Mesodermal cell (in vitro differentiated cells): ENCODE measurements around the gene MGAT4B.

Experiments used
- H3K27ac ChIP-seq: 2 replicates; pipeline ENCODE4 v1.7.0; 2013; ENCODE audit warnings: mild to moderate bottlenecking, low read depth, low read length, moderate library complexity; ENCODE audit not compliant: severe bottlenecking
- H3K36me3 ChIP-seq: 2 replicates; pipeline ENCODE4 v1.7.1; 2013; ENCODE audit warnings: mild to moderate bottlenecking, low read length, moderate library complexity; ENCODE audit not compliant: control insufficient read depth, insufficient read depth
- H3K4me1 ChIP-seq: one replicate; pipeline ENCODE4 v1.7.1; 2013; ENCODE audit warnings: mild to moderate bottlenecking, low read length; ENCODE audit not compliant: insufficient read depth, control insufficient read depth, poor library complexity, severe bottlenecking
- H3K4me3 ChIP-seq: 2 replicates; pipeline ENCODE4 v1.7.0; 2013; ENCODE audit warnings: low read length, control low read depth, mild to moderate bottlenecking; ENCODE audit not compliant: insufficient read depth, poor library complexity, severe bottlenecking; ENCODE audit errors: extremely low read depth
- H3K9me3 ChIP-seq: 2 replicates; pipeline ENCODE4 v1.7.1; 2013; ENCODE audit warnings: mild to moderate bottlenecking, low read length, moderate library complexity; ENCODE audit not compliant: control insufficient read depth
- WGBS, 2 experiments: methylation state at CpG; one replicate each; pipeline ENCODE4 v1.1.5; 2013; ENCODE audit warnings: missing lambda C conversion rate in 2 of 2; ENCODE audit not compliant: insufficient coverage in 2 of 2; 5-methylcytosine and 5-hydroxymethylcytosine counted together

Gene MGAT4B

DNA sequence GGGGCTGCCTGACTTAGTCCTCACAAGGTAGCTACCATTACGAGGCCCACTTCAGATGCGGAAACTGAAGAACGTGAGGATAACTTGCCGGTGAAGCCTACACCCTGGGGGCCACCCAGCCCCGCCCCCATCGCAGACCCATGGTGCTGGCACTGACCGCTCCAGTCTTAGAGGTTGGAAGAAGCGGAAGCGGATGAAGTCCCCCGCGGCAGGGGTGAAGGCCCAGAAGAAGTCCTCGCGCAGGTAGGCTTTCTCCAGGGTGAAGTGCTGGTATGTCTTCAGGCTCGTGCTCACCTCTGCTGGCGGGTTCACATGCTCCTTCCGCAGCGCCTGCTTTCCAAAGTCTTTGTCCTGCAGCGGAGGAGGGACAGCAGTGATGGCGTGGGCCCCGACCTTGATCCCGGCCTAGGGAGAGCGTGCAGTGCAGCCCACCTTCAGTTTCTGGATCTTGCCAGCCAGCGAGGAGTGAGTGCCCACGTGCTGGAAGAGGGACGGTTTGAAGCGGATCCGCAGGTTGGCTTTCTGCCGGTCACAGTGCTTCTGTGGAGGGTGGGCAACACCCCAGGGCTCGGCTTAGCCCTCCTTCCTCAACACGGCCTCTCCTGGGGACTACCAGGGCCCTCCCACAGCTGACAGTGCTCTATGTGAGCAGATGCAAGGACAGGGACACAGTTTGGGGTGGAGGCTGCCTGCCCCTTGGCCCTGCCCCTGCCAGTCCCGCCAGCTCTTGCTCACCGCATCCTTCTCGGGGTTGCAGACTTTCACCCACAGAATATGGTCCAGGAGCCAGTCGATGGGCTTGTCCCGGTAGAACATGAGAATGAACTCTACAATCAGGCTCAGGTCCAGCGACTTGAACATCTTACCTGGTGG, 7.7 kb downstream of the MGAT4B start:
- WGBS, 2 experiments, result 96 to 98% methylated on average over 32 to 36 of the region's 36 CpGs
- H3K9me3 ChIP-seq, result no peaks in the 10 kb centered on the region
- no peak overlapping the region for H3K27ac ChIP-seq
- peaks cover 55% of the 10 kb centered on the region for H3K36me3 ChIP-seq
- H3K4me1 ChIP-seq, result peaks cover 9% of the 10 kb centered on the region
- no peak overlapping the region for H3K4me3 ChIP-seq

GRCh38 chr5:179798144-179798770, 8.4 kb downstream of the MGAT4B start:
- H3K27ac ChIP-seq, result no peak overlapping the region
- peaks cover 7% of the 10 kb centered on the region for H3K4me1 ChIP-seq
- 94 to 96% methylated on average over 12 to 16 of the region's 23 CpGs for WGBS, 2 experiments
- H3K9me3 ChIP-seq, result no peaks in the 10 kb centered on the region
- peaks cover 55% of the 10 kb centered on the region for H3K36me3 ChIP-seq
- no peak overlapping the region for H3K4me3 ChIP-seq

DNA sequence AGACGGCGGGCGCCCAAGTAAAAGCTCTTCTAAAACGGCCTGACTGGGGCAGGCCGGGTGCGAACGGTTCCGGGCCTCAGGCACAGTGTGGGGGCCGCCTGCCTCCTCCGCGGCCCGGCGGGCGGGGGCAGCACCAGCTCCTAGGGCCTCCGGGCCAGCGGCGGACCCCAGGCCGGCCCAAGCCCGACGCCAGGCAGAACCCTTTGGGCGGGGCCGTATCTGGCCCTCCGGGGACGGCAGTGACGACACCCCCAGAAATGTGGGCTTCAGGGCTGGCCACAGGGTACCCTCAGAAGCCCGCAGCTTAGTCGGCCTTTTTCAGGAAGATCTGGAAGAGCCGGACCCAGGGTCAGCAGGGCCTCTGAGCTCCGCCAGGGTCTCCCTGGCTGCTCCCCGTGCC, 8.9 kb downstream of the MGAT4B start:
- WGBS, 2 experiments, result 96% methylated on average over 29 to 30 of the region's 30 CpGs
- no peak overlapping the region for H3K27ac ChIP-seq
- H3K36me3 ChIP-seq, result peaks cover 54% of the 10 kb centered on the region
- no peak overlapping the region for H3K4me3 ChIP-seq
- H3K4me1 ChIP-seq, result peaks cover 8% of the 10 kb centered on the region
- H3K9me3 ChIP-seq, result no peaks in the 10 kb centered on the region

GRCh38 chr5:179796877-179797608, 9.6 kb downstream of the MGAT4B start:
- Histone ChIP-seq H3K9me3 (no peaks in the 10 kb centered on the region), H3K36me3 (peaks cover 48% of the 10 kb centered on the region), H3K27ac (peak overlapping the region; percentile 16), H3K4me3 (peak overlapping the region; percentile 47), H3K4me1 (peaks cover 8% of the 10 kb centered on the region)
- 87 to 89% methylated on average over 13 to 19 of the region's 21 CpGs for WGBS, 2 experiments

- Histone ChIP-seq H3K9me3 (no peaks in the 10 kb centered on the region), H3K27ac (peak overlapping the region; percentile 29), H3K4me1 (peaks cover 8% of the 10 kb centered on the region), H3K4me3 (peak overlapping the region; percentile 47), H3K36me3 (peaks cover 45% of the 10 kb centered on the region)
- 4 to 6% methylated on average over 73 to 111 of the region's 113 CpGs for WGBS, 2 experiments
These were observed 10.5 kb downstream of the MGAT4B start for GRCh38 chr5:179795863-179796833.

GRCh38 chr5:179795049-179795862, 11.4 kb downstream of the MGAT4B start:
- Histone ChIP-seq H3K27ac (no peak overlapping the region), H3K9me3 (no peaks in the 10 kb centered on the region), H3K4me1 (peaks cover 8% of the 10 kb centered on the region), H3K36me3 (peaks cover 38% of the 10 kb centered on the region), H3K4me3 (peak overlapping the region; percentile 47)
- 6 to 8% methylated on average over 41 to 49 of the region's 53 CpGs for WGBS, 2 experiments

- H3K9me3 ChIP-seq, result no peaks in the 10 kb centered on the region
- 92 to 100% methylated on average over 2 to 3 of the region's 3 CpGs for WGBS, 2 experiments
- H3K27ac ChIP-seq, result no peak overlapping the region
- no peak overlapping the region for H3K4me3 ChIP-seq
- peaks cover 31% of the 10 kb centered on the region for H3K36me3 ChIP-seq
- peaks cover 8% of the 10 kb centered on the region for H3K4me1 ChIP-seq
These were observed 12.1 kb downstream of the MGAT4B start for GRCh38 chr5:179794575-179794974.

- Histone ChIP-seq H3K27ac (no peak overlapping the region), H3K4me1 (peaks cover 8% of the 10 kb centered on the region), H3K36me3 (peaks cover 27% of the 10 kb centered on the region), H3K4me3 (no peak overlapping the region), H3K9me3 (no peaks in the 10 kb centered on the region)
- 81 to 93% methylated on average over 2 to 3 of the region's 3 CpGs for WGBS, 2 experiments
These were observed 12.5 kb downstream of the MGAT4B start for GRCh38 chr5:179794171-179794570.

- Histone ChIP-seq H3K4me3 (no peak within 1 kb of the TSS), H3K36me3 (peaks cover 22% of the 10 kb centered on the region), H3K4me1 (peaks cover 8% of the 10 kb centered on the region), H3K9me3 (no peaks in the 10 kb centered on the region), H3K27ac (no peak within 1 kb of the TSS)
- 85 to 92% methylated on average over 15 to 18 of the region's 19 CpGs for WGBS, 2 experiments
These were observed 13.1 kb downstream of the MGAT4B start, which contains the start of gene LTC4S for GRCh38 chr5:179793468-179794139. TSS of gene LTC4S (plus strand) at chr5:179793986. CDS start at chr5:179794081, 95 bp downstream.
